KOPT-K1 (cell line): ENCODE results near the gene AGRN.
"Not testable (repeated sequence)": the region's sequence is repeated elsewhere in the genome, so short reads cannot be mapped to it uniquely, and the experiment has no call there.

Experiments used
- H3K27ac ChIP-seq: fragments of 200-600 bp; sonication (generic); 2 replicates; pipeline ENCODE4 v1.5.1; 2016; ENCODE audit warnings: antibody characterized with exemption, mild to moderate bottlenecking, low read depth, low read length; ENCODE audit not compliant: poor library complexity, severe bottlenecking
- H3K36me3 ChIP-seq: fragments of 200-600 bp; sonication (generic); 2 replicates; pipeline ENCODE4 v1.5.1; 2017; ENCODE audit warnings: antibody characterized with exemption, mild to moderate bottlenecking, low read length, moderate library complexity; ENCODE audit not compliant: insufficient read depth
- H3K9me3 ChIP-seq: fragments of 200-600 bp; sonication (generic); 2 replicates; pipeline ENCODE4 v1.5.1; 2017; ENCODE audit warnings: antibody characterized with exemption, low read length, mild to moderate bottlenecking; ENCODE audit not compliant: insufficient read depth, poor library complexity, severe bottlenecking

AGRN gene

DNA sequence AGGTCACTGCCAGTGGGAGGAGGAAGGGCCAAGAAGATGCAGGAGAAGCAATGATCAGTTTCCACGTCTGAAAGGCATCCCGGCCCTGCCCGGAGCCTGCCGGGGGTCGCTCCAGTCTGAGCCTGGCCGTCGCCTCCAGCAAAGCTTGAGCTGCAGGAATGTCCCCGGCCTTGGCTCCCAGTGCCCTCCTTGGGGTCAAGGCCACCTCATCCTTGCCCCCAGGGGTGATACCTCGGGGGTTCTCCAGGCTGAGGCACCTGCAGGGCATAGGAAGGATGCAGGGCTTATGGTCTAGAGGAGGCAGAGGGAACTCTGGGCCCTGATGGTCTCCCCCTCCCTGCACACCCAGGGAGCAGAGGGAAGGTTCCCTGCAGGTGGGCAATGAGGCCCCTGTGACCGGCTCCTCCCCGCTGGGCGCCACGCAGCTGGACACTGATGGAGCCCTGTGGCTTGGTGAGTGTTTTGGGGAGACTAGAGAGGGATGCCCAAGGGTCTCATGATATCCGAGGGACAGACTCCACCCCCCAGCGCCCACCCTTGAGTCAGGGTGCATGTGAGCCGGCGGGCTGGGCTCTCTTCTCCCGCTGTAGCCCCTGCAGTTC lies 34.3 kb downstream of the AGRN start:
- Histone ChIP-seq H3K9me3 (no peaks in the 10 kb centered on the region), H3K27ac (no peak overlapping the region), H3K36me3 (no peaks in the 10 kb centered on the region)

DNA sequence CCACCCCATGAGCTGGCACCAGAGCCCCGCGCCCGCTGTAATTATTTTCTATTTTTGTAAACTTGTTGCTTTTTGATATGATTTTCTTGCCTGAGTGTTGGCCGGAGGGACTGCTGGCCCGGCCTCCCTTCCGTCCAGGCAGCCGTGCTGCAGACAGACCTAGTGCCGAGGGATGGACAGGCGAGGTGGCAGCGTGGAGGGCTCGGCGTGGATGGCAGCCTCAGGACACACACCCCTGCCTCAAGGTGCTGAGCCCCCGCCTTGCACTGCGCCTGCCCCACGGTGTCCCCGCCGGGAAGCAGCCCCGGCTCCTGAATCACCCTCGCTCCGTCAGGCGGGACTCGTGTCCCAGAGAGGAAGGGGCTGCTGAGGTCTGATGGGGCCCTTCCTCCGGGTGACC lies 35.1 kb downstream of the AGRN start:
- Histone ChIP-seq H3K27ac (no peak overlapping the region), H3K9me3 (no peaks in the 10 kb centered on the region), H3K36me3 (no peaks in the 10 kb centered on the region)

- Histone ChIP-seq H3K27ac (no peak overlapping the region), H3K36me3 (no peaks in the 10 kb centered on the region), H3K9me3 (no peaks in the 10 kb centered on the region)
These were observed 36.2 kb downstream of the AGRN start for GRCh38 chr1:1055841-1056736.

GRCh38 chr1:1057769-1058087 lies 37.8 kb downstream of the AGRN start:
- not testable (repeated sequence) for H3K27ac ChIP-seq, H3K36me3 ChIP-seq, H3K9me3 ChIP-seq

DNA sequence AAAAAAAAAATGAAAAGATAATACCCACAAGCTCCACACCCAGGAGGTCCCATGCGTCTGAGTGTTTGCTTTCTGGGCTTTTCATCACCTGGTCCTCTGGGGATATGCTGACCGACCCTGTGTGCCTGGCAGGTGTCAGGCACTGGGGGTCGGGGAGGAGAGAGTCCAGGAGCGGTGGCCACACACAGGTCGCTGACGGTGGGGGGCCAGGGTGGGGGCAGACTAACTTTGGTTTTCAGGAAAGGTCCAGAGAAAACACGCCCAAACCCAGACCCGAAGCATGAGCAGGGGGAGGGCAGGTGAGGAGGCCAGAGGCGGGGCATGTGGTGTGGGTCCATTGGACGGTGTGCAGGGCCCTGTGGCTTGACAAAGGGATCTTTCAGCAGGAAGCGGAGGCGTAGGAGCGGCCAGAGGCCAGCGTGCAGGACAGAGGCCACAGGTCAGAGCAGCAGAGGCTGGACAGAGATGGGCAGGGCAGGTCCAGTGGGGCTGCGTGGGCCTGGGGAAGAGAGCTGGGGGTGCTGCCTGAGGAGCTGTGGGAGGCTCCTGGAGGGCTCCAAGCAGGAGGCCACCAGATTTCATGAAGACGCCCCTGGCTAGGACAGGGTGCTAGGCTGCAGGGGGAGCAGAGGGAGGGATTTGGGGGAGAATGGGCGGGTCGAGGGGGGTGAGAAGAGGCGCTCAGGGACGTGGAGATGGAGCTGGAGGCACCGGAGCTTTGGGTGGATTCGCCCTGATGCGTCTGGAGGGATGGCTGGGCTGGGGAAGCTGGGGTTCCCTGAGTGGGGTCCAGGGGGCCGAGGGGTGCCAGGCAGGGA lies 38.4 kb downstream of the AGRN start:
- H3K36me3 ChIP-seq = no peaks in the 10 kb centered on the region
- H3K27ac ChIP-seq = no peak overlapping the region
- no peaks in the 10 kb centered on the region for H3K9me3 ChIP-seq

GRCh38 chr1:1058921-1059493 lies 39.1 kb downstream of the AGRN start:
- H3K9me3 ChIP-seq = no peaks in the 10 kb centered on the region
- no peak overlapping the region for H3K27ac ChIP-seq
- H3K36me3 ChIP-seq = no peaks in the 10 kb centered on the region

- no peaks in the 10 kb centered on the region for H3K9me3 ChIP-seq
- H3K36me3 ChIP-seq = no peaks in the 10 kb centered on the region
- H3K27ac ChIP-seq = no peak overlapping the region
These were observed 39.8 kb downstream of the AGRN start for GRCh38 chr1:1059494-1060280.

- Histone ChIP-seq H3K27ac (no peak overlapping the region), H3K36me3 (no peaks in the 10 kb centered on the region), H3K9me3 (no peaks in the 10 kb centered on the region)
These were observed 40.5 kb downstream of the AGRN start for GRCh38 chr1:1060281-1061000.

DNA sequence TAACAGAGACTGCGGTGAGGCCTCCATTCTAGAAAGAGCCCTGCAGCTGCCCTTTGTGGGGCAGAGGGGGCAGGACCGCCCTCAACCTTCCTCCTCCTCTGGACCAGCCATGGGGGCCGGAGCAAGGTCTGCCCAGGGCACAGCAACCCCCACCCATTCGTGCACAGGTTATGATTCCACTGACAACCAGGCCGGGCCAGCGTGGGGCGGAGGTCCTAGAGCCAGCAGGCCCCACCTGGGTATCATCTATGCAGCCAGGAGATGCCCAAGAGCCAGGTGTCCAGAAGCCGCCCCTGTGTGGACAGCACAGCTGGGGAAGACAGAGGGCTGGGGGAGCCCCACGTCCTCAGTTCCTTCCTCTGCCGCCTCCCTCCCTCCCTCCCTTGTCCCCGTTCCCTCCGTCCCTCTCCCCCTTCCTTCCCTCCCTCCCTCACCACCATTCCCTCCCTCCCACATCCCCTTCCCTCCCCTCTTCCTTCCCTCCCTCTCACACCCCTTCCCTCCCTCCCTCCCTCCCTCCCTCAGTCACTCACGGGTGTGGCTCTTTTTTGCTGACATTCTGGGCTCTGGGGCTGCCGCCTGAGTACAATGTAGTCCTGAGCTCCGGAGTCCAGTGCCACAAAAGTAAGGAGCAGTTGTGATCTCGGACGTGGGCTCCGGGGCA lies 41.9 kb downstream of the AGRN start:
- Histone ChIP-seq H3K27ac (no peak overlapping the region), H3K9me3 (no peaks in the 10 kb centered on the region), H3K36me3 (no peaks in the 10 kb centered on the region)

DNA sequence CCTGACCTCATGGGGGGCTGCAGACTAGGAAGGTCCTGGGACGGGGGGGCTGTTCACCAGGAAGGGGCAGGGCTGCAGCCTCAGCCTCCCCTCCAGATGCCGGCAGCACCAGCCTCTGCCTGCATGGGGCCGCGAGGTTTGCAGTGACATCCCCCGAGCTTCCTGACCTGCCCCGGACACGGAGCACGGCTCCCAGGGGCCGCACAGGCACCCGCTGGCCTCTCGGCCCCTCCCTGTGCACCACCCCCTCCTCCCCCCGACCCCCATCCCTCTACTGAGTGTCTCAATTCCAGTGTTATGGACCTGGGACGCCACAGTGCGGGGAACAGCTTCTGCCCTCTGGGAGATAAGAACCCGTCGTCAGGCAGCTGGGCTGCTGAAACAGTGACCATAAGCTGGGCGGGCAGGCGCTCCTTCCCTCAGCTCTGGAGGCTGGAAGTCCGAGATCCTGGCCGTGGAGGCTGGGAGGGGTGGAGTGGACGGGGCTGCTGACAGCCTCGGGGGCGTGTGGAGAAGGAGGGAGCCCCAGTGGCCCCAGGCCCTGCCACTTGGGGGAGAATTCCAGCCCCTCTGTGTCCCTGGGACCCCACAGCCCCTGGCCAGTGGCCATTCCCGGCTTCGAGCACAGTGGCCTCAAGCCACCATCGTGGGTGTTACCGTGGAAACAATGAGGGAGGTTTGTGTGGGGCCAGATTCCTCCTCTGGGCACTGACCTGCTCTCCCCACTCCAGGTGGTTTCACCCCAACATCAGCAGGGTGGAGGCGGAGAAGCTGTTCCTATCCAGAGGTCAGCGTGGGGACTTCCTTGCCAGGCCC lies 42.6 kb downstream of the AGRN start:
- H3K27ac ChIP-seq = no peak overlapping the region
- H3K36me3 ChIP-seq = no peaks in the 10 kb centered on the region
- H3K9me3 ChIP-seq = no peaks in the 10 kb centered on the region

GRCh38 chr1:1063261-1063944 lies 43.5 kb downstream of the AGRN start:
- Histone ChIP-seq H3K36me3 (no peaks in the 10 kb centered on the region), H3K9me3 (no peaks in the 10 kb centered on the region), H3K27ac (no peak overlapping the region)

DNA sequence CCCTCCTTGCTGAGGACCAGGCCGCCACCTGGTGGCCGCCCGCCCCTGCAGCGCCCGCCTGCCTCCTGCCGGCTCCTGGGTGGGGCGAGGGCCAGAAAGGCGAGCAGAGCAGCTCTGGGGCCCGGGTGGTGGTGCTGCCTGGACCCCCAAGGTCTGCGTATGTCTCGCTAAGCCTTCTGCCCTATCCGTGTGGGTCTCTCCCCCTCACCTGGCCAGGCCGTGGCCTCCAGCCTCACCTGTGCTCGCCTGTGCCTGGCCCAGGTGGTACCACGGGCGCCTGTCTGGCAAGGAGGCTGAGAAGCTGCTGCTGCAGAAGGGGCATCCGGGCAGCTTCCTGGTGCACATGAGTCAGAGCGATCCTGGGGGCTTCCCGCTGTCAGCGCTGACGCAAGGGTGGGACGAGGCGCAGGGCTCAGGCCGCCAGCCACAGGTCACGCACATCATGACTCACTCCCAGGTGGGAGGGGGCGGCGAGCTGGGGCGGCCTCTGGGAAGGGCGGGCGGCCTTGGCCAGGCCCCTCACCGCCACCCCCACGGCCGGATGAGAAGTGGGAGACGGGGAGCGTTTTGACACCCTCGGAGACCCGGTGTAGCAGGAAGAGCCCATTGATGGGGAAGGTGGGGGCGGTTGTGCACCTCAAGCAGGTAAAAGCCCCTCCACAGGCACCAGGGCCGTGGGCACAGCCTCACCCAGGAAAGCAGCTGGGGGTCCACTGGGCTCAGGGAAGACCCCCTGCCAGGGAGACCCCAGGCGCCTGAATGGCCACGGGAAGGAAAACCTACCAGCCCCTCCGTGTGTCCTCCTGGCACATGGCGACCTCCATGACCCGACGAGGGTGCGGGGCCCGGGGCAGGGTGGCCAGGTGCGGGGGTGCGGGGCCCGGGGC lies 44.3 kb downstream of the AGRN start:
- Histone ChIP-seq H3K36me3 (no peaks in the 10 kb centered on the region), H3K9me3 (no peaks in the 10 kb centered on the region), H3K27ac (no peak overlapping the region)
